ENCODE measurements around the gene BAZ1B.

GRCh38 chr7:73423519-73424488 lies 98.3 kb downstream of the BAZ1B start:
- TF ChIP-seq CTCF (IDR thresholded peaks at IDR 0.05): no peak
- TF ChIP-seq POLR2A (IDR thresholded peaks at IDR 0.05): no peak

All from ovary (tissue), 3 donors.